ENCODE measurements around the gene GATD1. TPM values are rescaled to one million over a fixed set of nuclear protein-coding genes. Genes with fewer than 3 reads are reported as not detected.

GATD1 gene
- total and polyA plus RNA-seq, 11 donors: 13.4 to 30.8 (median 20.5) TPM

DNA sequence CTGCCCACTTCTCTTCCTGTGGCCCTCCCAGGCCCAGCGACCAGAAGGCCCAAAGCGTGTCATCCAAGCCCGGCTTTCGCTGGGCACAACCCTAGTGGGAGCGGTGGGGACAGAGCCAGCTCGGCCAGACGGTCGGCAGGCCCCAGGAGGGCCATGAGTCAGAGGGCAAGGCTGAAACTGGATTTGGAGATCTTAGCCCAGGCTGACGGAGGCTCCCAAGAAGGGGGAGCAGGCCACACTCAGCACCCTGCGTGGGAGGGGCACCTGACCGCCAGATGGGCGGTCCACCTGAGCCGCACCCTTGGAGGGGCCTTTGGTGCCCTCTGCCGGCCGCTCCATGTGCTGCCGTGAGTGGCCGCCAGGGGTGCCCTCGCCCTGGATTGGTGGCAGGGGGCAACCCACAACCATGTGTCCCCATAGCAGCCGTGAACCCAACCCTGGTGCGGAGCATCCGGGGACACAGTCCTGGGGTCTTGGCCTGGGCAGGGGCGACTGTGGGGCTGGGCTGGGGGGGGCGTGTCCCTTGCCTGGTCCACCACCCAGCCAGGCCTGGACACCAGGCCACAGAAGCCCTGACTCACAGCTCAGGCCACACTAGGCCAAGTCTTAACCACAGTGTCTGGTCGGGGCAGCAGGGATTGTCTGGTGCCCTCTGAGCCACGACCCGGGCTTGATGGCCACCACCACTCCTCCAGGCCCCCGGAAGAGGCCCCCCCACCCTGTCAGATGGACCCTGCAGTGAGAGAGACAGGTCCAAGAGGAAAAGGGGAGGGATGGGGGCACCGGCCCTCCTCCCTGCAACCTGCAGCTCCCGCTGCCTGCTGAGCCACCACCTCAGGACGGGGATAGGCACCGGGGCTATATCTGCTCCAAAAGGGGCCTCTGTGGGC is 49.2 kb downstream of the GATD1 start:
- H3K27ac ChIP-seq: peak overlapping the region in 1 of 12 donors; percentile 1
- DNase-seq: peak; percentile 68 to 88 (median 85)
- no peak overlapping the region for H3K4me3 ChIP-seq
- H3K27me3 ChIP-seq: peaks cover 18 to 60% (median 29%) of the 10 kb centered on the region in 9 donors
- 28 to 48% (median 32%) methylated on average over 10 to 31 of the region's 31 CpGs for WGBS, 4 donors
- peak; percentile 69 to 92 (median 86) for ATAC-seq
- no peaks in the 10 kb centered on the region for H3K36me3 ChIP-seq
- intact Hi-C loops (cut with DNase I): loop anchor here in 7 of 10 donors (1.0 to 10.0 kb wide), 6 partner anchors 63 to 176 kb away; no protein-coding TSS in a partner anchor
- peaks cover 0 to 30% (median 22%) of the 10 kb centered on the region in 12 donors for H3K4me1 ChIP-seq
- H3K9me3 ChIP-seq: no peaks in the 10 kb centered on the region
- TF ChIP-seq, protein P1, sequence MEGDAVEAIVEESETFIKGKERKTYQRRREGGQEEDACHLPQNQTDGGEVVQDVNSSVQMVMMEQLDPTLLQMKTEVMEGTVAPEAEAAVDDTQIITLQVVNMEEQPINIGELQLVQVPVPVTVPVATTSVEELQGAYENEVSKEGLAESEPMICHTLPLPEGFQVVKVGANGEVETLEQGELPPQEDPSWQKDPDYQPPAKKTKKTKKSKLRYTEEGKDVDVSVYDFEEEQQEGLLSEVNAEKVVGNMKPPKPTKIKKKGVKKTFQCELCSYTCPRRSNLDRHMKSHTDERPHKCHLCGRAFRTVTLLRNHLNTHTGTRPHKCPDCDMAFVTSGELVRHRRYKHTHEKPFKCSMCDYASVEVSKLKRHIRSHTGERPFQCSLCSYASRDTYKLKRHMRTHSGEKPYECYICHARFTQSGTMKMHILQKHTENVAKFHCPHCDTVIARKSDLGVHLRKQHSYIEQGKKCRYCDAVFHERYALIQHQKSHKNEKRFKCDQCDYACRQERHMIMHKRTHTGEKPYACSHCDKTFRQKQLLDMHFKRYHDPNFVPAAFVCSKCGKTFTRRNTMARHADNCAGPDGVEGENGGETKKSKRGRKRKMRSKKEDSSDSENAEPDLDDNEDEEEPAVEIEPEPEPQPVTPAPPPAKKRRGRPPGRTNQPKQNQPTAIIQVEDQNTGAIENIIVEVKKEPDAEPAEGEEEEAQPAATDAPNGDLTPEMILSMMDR (IDR thresholded peaks at IDR 0.05): peak; percentile 90 to 99 (median 94)
- TF ChIP-seq POLR2A (IDR thresholded peaks at IDR 0.05): no peak

DNA sequence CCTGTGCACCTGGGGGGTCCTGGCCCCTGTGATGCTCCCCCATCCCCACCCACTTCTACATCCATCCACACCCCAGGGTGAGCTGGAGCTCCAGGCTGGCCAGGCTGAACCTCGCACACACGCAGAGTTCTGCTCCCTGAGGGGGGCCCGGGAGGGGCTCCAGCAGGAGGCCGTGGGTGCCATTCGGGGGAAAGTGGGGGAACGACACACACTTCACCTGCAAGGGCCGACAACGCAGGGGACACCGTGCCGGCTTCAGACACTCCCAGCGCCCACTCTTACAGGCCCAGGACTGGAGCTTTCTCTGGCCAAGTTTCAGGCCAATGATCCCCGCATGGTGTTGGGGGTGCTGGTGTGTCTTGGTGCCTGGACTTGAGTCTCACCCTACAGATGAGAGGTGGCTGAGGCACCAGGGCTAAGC is 50.0 kb downstream of the GATD1 start:
- WGBS, 4 donors: 85 to 90% (median 88%) methylated on average over 2 to 12 of the region's 12 CpGs
- no peaks in the 10 kb centered on the region for H3K36me3 ChIP-seq
- H3K4me3 ChIP-seq: no peak overlapping the region
- no peaks in the 10 kb centered on the region for H3K9me3 ChIP-seq
- peaks cover 21 to 65% (median 33%) of the 10 kb centered on the region in 9 donors for H3K27me3 ChIP-seq
- ATAC-seq: peak in 1 of 4 donors; percentile 12
- DNase-seq: no peak
- no peak for TF ChIP-seq POLR2A (IDR thresholded peaks at IDR 0.05)
- TF ChIP-seq, protein P1 (IDR thresholded peaks at IDR 0.05): no peak
- intact Hi-C loops (cut with DNase I): loop anchor here in 6 of 10 donors (1.0 to 10.0 kb wide), 5 partner anchors 62 to 175 kb away; no protein-coding TSS in a partner anchor
- H3K27ac ChIP-seq: no peak overlapping the region
- H3K4me1 ChIP-seq: peaks cover 0 to 31% (median 22%) of the 10 kb centered on the region in 12 donors

DNA sequence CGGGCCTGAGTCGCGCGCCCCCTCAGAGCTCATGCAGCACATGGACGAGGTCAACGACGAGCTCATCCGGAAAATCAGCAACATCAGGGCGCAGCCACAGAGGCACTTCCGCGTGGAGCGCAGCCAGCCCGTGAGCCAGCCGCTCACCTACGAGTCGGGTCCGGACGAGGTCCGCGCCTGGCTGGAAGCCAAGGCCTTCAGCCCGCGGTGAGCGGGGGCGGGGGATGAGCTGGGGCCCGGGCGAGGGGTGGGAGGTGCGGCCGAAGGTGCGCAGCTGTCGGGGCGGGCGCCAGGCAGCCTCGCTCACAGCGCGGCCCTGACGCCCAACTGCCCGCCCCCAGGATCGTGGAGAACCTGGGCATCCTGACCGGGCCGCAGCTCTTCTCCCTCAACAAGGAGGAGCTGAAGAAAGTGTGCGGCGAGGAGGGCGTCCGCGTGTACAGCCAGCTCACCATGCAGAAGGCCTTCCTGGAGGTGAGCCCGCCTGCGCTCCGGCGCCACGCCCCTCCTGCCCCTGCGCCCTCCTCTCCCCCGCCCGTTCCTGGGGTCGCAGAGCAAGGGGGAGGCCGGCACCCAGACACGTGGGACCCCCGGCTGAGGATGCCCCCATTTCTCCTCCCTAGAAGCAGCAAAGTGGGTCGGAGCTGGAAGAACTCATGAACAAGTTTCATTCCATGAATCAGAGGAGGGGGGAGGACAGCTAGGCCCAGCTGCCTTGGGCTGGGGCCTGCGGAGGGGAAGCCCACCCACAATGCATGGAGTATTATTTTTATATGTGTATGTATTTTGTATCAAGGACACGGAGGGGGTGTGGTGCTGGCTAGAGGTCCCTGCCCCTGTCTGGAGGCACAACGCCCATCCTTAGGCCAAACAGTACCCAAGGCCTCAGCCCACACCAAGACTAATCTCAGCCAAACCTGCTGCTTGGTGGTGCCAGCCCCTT is 50.7 kb downstream of the GATD1 start:
- peak overlapping the region in 9 of 12 donors; percentile 3 to 53 (median 34) for H3K4me3 ChIP-seq
- intact Hi-C loops (cut with DNase I): loop anchor here in 6 of 10 donors (1.0 to 10.0 kb wide), 5 partner anchors 62 to 174 kb away; no protein-coding TSS in a partner anchor
- TF ChIP-seq POLR2A (IDR thresholded peaks at IDR 0.05): no peak
- TF ChIP-seq, protein P1 (IDR thresholded peaks at IDR 0.05): no peak
- H3K27ac ChIP-seq: peak overlapping the region in 1 of 12 donors; percentile 37
- no peak for ATAC-seq
- no peaks in the 10 kb centered on the region for H3K36me3 ChIP-seq
- 9 to 28% (median 11%) methylated on average over 17 to 61 of the region's 61 CpGs for WGBS, 4 donors
- H3K4me1 ChIP-seq: peaks cover 0 to 38% (median 23%) of the 10 kb centered on the region in 12 donors
- DNase-seq: peak in 1 of 5 donors; percentile 74
- peaks cover 28 to 72% (median 40%) of the 10 kb centered on the region in 9 donors for H3K27me3 ChIP-seq
- no peaks in the 10 kb centered on the region for H3K9me3 ChIP-seq
